Inflammatory macrophage treated with lipopolysaccharide for 1 hour (primary cell): Measurements from ENCODE around the gene DLX3.

Experiments
- DNase-seq, 2 donors: peaks; one replicate each; pipeline ENCODE4 v3.0.0-alpha.2; 2020 to 2022

The DLX3 gene

GRCh38 chr17:49952209-49952911 is 42.7 kb downstream of the DLX3 start:
- peak; percentile 59 to 91 for DNase-seq

DNA sequence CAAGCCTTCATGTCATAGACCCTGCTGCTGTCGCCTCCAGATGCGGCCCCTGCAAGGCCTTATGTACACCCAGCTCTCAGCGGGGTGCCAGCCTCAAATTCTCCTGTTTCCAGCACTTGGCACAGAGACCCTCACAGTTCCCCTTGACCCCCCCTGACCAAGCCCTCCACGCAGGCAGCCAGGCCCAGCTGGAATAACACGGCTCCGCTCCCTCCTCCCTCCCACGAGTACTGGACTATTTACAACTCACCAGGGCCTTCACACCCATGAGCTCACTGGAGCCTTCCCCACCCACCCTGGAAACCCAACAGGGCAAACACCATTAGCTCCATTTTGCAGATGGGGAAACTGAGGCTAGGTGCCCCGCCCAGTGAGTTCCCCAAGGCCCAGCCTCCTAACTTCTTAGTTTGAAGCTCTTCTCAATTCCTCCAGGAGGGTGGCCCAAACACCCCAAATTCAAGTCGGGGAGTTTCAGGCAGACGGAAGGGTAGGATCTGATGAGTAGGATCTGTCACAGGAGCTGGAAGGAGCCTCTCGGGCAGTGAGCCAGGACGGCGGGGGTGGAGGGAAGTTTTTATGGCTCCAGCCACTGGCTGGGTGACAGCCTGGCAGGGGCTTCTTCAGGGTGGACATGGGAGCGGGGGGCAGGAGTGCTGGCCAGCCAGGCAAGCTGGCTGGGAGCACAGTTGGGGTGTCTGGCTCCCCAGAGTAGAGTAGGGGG is 43.5 kb downstream of the DLX3 start:
- DNase-seq: no peak

- no peak for DNase-seq
These were observed 45.4 kb downstream of the DLX3 start for GRCh38 chr17:49949634-49950033.

- no peak for DNase-seq
These were observed 48.0 kb downstream of the DLX3 start for GRCh38 chr17:49946964-49947584.

DNA sequence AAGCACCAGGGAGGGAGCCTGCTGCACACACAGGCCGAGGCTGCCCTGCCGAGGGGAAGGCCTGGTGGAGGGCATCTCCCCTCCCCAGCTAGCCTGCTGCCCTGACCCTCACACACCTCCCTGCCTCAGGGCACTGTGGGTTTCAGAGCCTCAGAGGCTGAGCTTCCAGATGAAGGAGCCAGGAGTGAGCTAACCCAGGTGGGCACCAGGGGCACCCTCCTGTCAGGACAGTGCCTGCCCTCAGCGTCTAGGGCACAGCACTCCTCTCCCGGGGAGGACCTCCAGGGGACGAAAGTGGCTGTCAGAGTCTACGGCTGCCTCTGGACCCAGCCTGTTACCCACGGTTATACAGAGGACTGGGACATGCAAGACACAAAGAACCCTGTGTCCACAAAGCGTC is 48.8 kb downstream of the DLX3 start:
- no peak for DNase-seq

DNA sequence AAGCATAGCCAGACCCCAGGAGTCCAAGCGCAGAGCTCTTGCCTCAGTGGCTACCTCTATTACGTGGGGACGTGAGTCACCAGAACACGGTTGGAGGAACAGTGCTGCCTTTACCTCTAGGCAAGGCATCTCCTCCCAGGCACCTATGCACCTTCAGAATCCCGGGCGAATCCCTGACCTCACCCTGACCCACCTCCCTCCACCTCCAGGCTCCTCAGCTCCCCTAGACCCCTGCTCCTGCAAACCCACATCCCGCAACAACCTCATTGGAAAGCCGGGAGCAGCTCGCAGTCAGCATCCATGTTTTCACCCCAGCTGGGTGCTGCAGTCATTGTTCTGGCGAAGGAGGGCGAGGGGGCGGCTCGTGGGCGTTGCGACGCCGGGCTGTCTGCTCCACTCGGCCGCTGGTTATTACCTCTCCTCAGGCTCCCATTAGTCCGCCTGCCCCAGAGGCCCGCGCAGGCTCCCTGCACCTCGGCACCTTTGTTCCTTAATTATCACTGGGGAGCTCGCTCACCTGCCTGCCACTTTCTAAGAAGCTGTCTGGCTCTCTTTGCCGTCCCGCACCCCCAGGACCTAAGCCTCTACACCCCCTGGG is 50.7 kb downstream of the DLX3 start:
- no peak for DNase-seq

- no peak for DNase-seq
These were observed 52.1 kb downstream of the DLX3 start for GRCh38 chr17:49942947-49943346.

DNA sequence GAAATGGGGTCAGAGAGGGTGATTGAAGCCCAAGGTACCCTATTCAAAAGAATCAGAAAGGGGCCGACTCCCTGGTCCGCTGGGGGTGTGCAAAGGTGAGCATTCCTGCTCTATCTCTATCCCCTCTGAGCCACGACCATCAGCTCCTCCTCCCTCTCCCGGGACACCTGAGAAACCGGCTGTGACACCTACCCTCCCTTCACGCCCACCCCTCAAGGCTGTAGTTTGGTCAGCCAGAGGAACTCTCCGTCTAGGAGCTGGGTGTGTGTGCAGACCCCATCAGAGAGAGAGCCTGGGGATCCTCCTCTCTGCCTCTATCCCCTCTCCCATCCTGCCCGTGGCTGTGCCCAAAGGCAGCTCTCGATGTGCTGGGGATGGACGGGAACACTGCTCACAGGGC is 53.6 kb downstream of the DLX3 start:
- no peak for DNase-seq
